NCI-H2196 (cell line): ENCODE data around the gene SH3BP2.

Experiments
- DNase-seq: peaks from one replicate; lab custom pipeline; 2025; ENCODE audit not compliant: unreplicated experiment; lab: John Stamatoyannopoulos, UW

SH3BP2 gene

GRCh38 chr4:2849267-2850152 is 56.6 kb downstream of the SH3BP2 start:
- DNase-seq = no peak

GRCh38 chr4:2850966-2851798 is 58.3 kb downstream of the SH3BP2 start:
- no peak for DNase-seq

GRCh38 chr4:2852481-2852921 is 59.6 kb downstream of the SH3BP2 start:
- no peak for DNase-seq

- DNase-seq = no peak
Observed at GRCh38 chr4:2855584-2855983, 62.7 kb downstream of the SH3BP2 start.

DNA sequence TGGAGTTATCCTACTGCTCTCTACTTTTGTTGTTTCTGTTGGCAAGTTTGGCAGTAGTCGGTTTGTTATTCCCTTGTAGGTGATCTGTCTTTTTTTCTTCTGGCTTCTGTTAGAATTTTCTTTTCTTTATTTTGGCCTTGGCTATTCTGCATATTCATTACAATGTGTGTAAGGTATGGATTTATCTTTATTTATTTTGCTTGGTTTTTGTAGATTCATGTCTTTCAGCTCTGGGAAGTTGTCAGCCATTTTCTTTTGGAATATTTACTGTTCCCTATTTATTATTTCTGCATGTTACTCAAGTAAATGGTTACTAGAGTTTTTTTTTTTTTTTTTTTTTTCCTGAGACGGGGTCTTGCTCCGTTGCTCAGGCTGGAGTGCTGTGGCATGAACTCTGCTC is 63.4 kb downstream of the SH3BP2 start:
- DNase-seq = no peak

DNA sequence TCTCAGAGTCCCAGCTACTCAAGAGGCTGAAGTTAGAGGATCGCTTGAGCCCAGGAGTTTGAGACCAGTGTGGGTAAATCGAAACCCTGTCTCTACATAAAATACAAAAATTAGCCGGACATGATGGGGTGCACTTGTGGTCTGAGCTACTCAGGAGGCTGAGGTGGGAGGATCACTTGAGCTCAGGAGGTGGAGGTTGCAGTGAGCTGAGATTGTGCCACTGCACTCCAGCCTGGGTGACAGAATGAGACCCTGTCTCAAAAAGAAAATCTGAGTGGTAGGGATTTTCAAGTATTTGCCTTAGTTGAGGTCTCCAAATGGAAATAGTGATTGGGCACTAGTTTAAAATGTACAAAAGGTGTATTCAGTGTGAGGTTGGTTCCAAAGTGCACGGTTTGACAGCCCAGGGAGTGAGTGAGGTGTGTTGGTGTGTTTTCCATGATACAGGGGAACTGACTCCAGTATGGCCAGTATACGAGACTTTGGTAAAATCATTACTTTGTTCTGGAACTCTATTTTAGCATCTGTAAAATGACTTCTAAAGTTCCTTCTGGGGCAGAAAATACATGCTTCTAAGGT is 64.6 kb downstream of the SH3BP2 start:
- DNase-seq = no peak

- no peak for DNase-seq
Observed at GRCh38 chr4:2858451-2859217, 65.7 kb downstream of the SH3BP2 start.

DNA sequence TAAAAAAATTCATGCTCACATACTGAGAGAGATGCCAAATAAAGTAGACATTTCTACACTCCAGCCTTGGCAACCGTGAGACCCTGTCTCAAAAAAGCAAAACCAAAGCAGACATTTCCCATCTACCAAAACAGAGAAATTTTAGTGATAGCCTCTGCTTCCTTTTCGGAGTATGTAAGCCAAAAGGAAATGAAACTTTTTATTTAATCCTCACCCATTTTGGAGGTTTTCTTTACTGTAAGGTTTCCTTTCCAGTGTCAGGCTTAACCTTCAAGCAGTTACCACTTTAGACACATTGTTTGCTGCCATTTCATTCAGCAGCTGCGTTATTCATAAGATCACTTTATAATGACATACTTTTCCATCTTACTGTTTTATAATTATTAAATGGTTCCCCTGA is 66.6 kb downstream of the SH3BP2 start:
- DNase-seq = no peak

DNA sequence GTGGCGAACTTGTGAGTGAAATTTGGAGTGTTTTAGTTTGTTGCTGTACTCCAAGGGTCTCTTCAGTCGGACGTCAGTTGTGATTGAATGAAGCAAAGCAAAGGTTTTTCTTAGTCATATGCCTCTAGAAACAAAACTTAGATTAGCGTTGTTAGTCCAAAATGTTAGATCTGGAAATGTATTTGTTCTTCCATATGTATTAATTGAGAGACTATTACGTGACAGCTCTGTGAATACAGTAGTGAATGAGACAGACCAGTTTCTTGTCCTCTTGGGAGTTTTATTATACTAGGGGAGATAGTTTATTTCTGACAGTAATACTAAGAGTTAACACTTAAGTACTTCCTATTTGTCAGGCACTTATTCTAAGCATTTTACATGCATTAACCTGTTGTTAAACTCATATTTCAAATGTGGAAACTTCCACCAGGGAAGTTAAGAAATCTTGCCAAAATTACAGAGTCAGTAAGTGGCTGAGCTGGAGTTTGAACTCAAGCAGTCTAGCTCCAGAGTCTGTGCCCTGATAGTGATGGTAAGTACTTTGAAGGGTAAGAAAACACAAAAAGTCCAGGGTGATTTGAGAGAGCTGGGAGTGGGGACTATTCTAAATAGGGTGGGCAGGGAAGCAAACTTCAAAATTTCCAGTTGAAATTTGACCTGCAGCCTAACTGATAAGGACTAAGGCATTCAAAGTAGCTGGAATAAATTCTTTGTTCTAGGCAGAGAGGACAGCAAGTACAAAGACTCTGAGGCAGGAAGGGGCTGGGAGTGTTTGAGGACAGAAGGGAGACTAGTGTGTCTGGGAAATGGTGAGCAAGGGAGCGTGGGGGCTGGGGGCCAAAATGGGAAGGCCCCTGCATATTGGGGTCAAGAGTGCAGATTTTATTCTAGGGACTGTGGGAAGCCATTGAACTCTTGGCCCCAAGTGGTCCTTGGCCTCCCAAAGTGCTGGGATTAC is 67.8 kb downstream of the SH3BP2 start:
- no peak for DNase-seq

- no peak for DNase-seq
Observed at GRCh38 chr4:2861631-2862436, 68.9 kb downstream of the SH3BP2 start.

- DNase-seq = no peak
Observed at GRCh38 chr4:2862528-2862927, 69.6 kb downstream of the SH3BP2 start.

- no peak for DNase-seq
Observed at GRCh38 chr4:2863649-2864048, 70.8 kb downstream of the SH3BP2 start.

- DNase-seq = no peak
Observed at GRCh38 chr4:2865196-2865780, 72.4 kb downstream of the SH3BP2 start.

GRCh38 chr4:2866160-2866861 is 73.4 kb downstream of the SH3BP2 start:
- no peak for DNase-seq

GRCh38 chr4:2866891-2867290 is 74.0 kb downstream of the SH3BP2 start:
- DNase-seq = no peak

DNA sequence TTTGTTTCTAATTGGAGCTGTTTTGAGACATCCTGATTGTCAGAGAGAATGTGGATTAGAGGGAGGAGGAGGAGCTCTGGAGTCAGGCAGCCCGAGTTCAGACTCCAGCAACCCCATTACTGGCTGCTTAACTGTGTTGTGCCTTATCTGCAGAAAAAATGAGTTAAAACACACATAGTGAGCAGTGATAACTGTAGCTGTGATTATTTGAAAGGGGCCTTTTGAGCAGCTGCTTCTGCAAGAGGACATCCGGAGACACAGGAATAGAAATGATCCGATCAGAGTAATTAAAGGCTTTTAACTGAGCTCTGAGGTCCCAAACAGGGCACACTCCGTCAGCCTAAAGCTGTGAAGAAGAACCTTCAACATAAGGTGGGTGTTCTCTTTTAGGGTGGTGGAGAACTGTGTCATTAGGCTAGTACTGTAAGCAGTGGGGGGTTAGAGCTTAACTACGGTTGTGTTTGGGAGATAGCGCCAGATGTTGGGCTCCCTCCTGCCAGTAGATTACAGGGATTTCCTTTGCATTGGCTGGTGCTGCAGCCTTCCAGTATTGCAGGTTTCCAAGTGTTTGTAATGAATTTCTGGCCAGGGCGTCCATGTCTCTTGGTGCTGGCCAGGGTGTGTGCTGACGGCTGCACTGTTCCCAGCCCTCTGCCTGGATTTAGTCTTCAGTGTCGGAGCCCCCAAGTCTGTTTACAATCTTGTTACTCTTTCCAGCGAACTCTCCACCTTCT is 75.0 kb downstream of the SH3BP2 start:
- no peak for DNase-seq

DNA sequence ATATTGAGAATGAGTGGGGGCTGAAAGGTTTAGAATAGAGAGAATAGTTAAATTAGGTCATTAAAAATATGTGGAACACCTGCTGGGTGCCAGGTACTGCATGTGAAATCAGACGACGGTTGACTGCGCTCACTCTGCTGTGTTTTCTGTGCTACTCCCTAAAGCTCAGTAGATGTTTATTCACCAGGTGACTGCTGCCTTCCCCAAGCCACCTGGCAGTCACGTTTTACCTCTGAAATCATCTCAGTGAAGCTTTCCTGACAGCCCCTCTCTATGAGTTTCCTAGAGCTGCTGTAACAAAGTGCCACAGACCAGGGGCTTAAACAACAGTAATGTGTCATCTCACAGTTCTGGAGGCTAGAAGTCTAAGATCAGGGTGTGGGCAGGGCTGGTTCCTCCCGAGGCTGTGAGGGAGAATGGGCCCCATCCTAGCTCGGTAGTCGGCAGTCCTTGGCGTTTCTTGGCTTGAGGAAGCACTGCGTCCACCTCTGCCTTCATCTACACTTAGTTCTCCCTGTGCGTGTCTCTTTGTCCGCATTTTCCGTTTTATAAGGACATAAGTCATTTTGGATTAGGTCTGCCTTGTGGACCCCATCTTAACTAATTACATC is 76.1 kb downstream of the SH3BP2 start:
- no peak for DNase-seq
